ENCODE data around the gene CDC42EP2.
"Not testable (repeated sequence)": the region's sequence is repeated elsewhere in the genome, so short reads cannot be mapped to it uniquely, and the experiment has no call there.

CDC42EP2 gene

GRCh38 chr11:65321828-65322485, 7.3 kb downstream of the CDC42EP2 start:
- DNase-seq, result no peak

GRCh38 chr11:65323813-65324212, 9.1 kb downstream of the CDC42EP2 start:
- DNase-seq, result no peak

GRCh38 chr11:65325435-65325834, 10.8 kb downstream of the CDC42EP2 start:
- DNase-seq, result no peak

GRCh38 chr11:65327021-65327420, 12.4 kb downstream of the CDC42EP2 start:
- no peak for DNase-seq

GRCh38 chr11:65329478-65329877, 14.8 kb downstream of the CDC42EP2 start:
- no peak for DNase-seq

GRCh38 chr11:65329944-65330403, 15.3 kb downstream of the CDC42EP2 start:
- peak; percentile 87 for DNase-seq

GRCh38 chr11:65330544-65330943, 15.9 kb downstream of the CDC42EP2 start:
- no peak for DNase-seq

- not testable (repeated sequence) for DNase-seq
These were observed 17.9 kb downstream of the CDC42EP2 start for GRCh38 chr11:65332591-65332990.

GRCh38 chr11:65334696-65335295, 20.1 kb downstream of the CDC42EP2 start:
- no peak for DNase-seq

GRCh38 chr11:65338676-65339075, 24.0 kb downstream of the CDC42EP2 start:
- no peak for DNase-seq

- no peak for DNase-seq
These were observed 25.6 kb downstream of the CDC42EP2 start for GRCh38 chr11:65340226-65340625.

GRCh38 chr11:65341856-65342255, 27.2 kb downstream of the CDC42EP2 start:
- DNase-seq, result no peak

GRCh38 chr11:65351511-65351910, 36.8 kb downstream of the CDC42EP2 start:
- no peak for DNase-seq

GRCh38 chr11:65352783-65353182, 38.1 kb downstream of the CDC42EP2 start:
- no peak for DNase-seq

GRCh38 chr11:65353376-65353775, 38.7 kb downstream of the CDC42EP2 start:
- no peak for DNase-seq

- DNase-seq, result no peak
These were observed 39.2 kb downstream of the CDC42EP2 start for GRCh38 chr11:65353900-65354264.

- DNase-seq, result peak; percentile 98
These were observed 39.8 kb downstream of the CDC42EP2 start, which contains the start of gene TIGD3 for GRCh38 chr11:65354265-65355012. Gene TIGD3 (plus strand): TSS chr11:65354751. CDS start chr11:65355809, 1,058 bp downstream.

GRCh38 chr11:65355013-65355775, 40.5 kb downstream of the CDC42EP2 start:
- peak; percentile 34 for DNase-seq

GRCh38 chr11:65355776-65356393, 41.2 kb downstream of the CDC42EP2 start:
- DNase-seq, result no peak

- no peak for DNase-seq
These were observed 41.8 kb downstream of the CDC42EP2 start for GRCh38 chr11:65356394-65356972.

GRCh38 chr11:65357856-65358356, 43.2 kb downstream of the CDC42EP2 start:
- DNase-seq, result no peak

GRCh38 chr11:65362320-65362931, 47.8 kb downstream of the CDC42EP2 start:
- DNase-seq, result peak; percentile 54

All from activated CD4-positive, alpha-beta T cell treated with anti-CD3 and anti-CD28 coated beads, Interleukin-10, Interleukin-2, amounts not matched to agents 100 ng/mL and 50 ng/mL, durations not matched to agents 16 hours and 8 hours (primary cell).